NCI-H2171 (cell line): ENCODE data around the gene MIER1.

ENCODE experiments used
- DNase-seq: peaks from one replicate; lab custom pipeline; 2025; lab: John Stamatoyannopoulos, UW

The MIER1 gene

DNA sequence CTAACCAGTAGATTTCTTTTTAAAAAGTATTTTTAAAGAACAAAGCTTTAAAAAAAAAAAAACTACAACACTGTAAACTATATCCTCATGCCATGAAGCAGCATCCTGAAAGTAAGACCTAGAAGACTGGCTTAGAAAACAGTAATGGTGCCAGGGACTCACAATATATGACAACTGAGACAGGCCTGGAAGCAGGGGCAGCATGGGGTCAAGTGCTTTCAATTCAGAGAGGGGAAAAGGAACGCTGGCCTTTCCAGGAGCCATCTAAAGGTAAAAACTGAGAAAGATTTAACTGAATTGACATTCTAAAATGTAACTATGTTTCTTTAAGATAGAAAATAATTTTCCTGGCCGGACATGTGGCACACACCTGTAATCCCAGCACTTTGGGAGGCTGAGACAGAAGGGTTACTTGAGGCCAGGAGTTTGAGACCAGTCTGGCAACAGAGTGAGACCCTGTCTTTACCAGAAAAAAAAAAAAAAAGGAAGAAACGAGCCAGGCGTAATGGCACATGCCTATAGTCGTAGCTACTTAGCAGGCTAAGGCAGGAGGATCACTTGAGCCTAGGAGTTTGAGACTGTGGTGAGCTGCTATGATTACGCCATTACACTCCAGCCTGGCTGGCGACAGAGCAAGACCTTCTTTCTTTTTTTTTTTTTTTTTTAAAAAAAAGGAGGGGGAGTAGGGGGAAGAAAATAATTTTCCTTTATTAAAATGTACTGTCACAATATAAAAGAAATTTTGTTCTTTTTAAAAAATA, 75.0 kb downstream of the MIER1 start:
- no peak for DNase-seq

DNA sequence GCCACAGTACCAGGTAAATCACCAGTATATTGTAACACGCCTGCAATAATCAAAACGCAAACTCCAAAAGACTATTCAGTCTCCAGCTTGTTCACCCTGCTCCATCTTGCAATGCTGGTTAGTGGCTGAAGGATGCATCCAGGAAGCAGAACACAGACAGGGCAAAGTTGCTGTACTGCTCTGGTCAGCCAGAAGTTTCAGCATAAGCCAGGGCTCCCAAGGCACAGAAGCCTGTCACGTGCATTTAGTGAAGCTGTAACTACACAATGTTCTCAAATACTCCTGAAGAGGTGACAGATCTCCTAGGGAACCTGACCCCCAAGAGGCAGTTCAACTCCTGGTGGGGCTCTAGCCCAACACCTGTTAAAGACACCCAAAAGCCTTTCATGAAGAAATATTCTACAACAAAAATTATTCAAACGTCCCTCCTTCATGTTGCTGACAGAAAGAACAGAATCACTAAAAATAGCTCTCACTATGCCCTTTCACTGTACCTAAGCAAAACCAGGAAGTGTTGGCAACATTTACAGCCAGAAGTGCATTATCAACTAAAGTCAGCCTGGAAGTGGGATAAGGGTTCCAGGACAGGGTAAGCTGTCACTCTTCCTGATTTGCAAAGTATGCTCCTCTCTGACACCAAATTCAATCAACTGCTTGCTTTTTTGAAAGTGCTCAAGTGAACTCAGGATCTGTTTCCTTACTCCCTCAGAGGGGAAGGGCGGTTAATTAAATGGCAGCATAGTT, 77.1 kb downstream of the MIER1 start:
- no peak for DNase-seq

DNA sequence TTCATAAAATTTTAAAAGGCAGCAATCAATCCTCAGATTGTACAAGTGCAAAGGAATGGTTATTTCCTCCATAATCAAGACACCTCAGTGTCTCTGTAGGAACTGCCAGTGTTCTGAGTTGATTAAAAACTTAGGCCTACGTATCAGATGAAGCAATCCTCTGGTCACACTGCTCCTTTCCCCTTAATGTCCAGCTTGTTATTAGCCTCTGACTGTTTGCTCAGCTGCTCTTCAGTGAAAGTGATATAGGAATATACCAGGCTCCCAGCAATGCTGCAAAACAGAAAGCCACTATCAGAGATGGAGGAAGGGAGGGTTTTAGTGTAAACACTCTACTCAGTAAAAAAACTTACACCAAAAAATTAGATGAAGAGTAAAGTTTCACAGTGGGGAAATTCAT, 79.4 kb downstream of the MIER1 start:
- no peak for DNase-seq

DNA sequence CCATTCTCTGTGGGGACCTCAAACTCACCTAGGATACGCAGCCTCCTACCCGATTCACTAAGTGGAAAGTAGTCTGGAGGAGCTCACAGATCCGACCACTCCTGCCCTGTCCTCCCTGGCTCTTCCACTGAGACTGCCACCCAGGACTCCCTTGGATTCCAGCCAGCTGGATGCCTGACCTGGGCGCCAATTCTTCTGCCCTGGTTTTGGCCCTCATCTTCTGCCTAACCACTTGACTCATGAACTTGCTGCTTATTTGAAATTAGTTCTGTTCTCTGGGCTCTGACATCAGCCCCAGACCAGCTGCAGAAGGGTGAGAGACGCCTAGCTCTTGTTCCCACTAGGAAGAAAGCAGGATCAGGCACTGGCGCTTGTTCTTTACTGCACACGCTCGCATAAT, 80.3 kb downstream of the MIER1 start:
- DNase-seq: no peak

DNA sequence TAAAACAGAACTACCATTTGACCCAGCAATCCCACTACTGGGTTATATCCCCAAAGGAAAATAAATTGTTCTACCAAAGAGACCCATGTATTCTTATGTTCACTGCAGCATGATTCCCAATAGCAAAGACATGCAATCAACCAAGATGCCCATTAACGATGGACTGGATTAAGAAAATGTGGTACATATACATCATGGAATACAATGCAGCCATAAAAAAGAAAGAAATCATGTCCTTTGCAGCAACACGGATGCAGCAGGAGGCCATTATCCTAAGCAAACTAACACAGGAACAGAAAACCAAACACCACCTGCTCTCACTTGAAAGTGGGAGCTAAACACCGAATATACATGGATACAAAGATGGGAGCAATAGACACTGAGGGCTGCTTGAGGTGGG, 85.0 kb downstream of the MIER1 start:
- DNase-seq: no peak

DNA sequence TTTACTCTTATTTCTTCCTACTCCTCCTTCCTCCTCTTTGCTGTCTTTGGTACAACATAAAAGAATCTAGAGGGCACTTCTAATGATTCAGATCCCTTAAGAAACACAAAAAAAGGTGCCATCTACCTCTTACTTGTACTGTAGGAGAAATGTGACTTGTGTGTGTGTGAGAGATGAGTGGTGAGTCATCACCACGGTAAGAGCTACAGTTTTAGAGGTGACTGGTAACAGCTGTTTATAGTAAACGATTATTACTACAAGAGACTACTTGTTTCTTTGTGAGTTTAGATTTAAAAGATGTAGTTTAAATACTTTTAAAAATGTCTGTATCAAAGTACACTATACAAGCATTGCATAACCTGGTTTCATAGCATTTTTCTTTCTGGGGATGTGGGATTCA, 88.8 kb downstream of the MIER1 start:
- DNase-seq: no peak

DNA sequence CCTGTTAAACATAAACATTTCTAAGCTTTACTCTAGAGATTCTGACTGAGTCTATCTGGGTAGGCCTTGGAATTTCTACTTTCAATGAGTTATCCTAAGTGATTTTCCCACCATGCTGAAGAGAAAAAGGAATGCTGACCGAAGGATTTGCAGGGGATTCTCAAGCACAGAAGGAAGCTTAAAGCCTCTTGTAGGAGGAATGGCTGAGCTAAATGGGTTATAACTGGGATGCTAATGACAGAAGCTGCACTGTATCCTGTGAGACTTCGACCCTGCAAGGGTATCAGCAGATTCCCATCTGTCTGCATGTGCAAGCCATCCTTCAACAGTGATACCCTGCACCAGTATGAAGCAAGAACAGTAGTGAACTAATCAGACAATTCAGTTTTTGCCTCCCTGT, 93.8 kb downstream of the MIER1 start:
- no peak for DNase-seq

DNA sequence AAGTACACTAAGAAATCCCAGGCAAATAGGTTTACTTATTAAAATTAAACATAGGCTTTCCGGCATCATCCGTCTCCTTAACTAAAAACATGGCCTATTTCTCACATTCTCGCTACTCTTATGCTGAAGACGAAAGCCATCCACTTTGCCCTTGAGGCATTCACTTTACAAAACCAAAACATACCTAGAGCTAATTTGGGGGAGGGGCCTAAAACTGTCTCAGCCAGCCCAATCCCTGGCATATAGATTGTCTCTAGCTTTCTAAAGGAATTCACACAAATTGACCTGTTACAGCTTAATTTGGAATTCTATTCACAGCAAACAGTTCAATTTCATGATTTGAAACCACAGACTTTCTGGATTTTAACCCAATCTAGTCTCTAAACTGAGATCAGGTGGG, 94.3 kb downstream of the MIER1 start:
- no peak for DNase-seq

DNA sequence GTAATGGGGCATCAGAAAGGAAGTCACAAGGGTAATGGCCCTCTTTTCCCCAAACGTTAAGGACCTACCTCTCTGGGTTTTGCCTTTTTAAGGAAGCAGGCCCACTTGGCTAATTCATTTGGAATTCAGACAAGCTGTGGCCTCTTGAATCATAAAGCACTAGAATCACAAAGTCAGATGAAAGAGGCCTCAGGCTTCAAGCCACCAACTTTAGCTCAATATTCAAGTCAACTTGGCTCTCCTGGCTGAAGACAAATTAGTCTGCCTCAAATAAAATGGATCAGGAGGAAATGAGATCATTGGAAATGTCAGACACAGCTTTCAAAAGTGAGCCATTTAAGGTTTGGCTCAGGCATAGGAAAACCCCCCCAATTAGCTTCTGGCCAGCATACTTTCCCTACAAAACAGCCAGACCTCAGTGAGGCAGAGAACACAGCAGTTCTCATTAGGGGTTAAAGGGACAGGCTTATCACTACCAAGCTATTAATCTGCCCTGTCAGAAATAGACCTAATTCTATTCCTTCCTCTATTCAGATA, 94.9 kb downstream of the MIER1 start:
- DNase-seq: no peak

DNA sequence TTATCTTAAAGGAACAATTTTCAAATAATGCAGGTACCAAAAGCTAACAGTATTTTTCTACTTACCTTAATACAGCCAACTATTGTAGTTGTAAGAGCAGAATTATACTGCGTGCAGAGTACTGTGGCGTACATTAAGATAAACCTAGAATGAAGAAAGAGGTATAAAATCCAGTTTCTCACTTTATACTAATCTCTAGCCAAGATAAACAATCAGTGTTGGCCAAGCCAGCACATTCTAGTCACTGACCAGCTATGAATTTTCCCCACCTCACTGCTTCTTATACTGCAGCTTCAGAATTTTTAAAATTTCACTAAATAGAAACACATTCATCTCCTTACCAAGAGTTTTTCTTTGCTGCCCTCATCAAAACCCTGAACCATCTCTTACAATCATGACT, 95.5 kb downstream of the MIER1 start:
- no peak for DNase-seq

DNA sequence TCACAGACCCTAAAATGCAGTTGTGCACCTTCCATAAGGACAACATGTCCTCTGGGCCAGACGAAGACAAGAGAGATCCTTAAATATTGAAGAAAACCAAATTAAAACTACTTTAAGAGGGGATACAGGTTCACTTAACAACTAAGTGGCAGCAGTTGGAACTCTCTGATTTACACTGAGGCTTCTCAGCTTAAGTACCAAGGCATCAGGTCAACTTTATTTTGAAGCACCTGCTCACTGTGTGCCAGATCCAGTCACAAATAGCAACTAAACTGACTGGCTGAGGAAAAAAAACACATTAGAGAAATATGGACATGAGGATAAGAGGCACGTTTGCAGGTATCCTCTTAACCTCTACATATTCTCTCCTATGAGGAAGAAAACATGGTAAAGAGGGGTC, 96.0 kb downstream of the MIER1 start:
- DNase-seq: no peak

DNA sequence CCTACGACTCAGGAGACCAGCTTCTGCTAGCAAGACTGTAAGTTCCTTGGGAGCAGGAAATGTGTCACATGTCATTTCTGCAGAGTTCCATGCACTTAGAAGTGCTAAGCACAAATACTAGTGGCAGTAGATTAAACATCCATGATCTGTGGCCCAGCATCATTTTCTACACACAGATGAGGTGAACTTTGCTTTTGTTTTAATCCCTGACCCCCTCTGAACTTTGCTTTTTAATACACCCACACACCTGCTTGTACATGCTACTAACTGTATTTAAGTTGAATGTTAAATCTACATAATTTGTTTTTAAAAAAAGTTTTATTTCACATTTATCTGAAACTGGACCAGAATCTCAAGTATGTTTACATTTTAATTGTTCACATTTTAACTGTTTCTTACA, 104.7 kb downstream of the MIER1 start:
- DNase-seq: no peak

DNA sequence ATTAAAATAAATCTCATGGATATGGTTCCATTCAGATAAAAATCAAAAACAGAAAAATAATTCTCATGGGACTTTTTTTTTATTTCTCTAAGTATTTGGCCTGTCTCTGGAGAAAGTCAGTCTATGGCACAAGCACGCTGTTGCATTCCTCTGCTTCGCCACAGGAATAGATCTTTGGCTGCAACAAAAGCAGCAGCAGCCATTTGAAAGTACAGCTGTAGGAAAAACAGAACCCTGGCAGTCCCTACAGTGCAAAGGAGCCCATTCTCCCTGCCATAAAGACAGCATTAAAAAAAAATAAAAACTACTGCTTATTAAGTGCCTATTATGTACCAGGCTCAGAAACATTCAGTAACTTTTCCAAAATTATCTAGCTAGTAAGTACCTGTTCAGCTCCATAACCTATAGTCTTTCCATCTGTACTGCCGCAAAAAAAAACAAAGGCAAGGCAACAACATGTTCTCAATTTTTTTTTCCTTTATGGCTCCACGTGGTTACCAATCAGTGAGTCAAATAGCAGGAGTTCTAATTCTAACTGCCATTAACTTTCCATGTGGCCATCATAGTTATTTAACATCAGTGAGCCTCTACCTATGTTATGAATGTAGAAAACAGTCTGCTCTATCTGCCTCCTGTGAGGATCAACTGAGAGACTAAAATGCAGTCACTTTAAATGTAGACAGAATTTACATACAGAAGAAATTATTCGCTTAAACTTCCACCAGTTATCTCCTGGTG, 106.5 kb downstream of the MIER1 start:
- DNase-seq: no peak

DNA sequence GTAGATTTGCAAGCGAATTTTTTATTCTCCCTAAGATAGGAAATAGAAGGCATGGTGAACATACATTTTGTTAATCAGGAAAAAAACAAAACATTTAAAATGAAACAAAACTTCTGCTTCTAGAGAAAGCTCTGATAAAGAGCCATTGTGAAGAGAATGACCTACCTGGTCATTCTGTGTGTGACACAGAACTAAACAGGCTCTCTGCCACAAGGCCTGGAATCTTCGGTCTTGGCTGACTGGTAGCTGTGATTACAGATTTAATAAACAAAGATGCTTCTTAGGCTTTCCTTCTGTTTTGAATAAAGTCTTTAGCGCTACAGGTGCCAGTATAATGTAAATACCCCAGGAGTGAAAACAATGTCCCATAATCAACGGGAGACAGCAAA, 107.1 kb downstream of the MIER1 start:
- no peak for DNase-seq
